BLaER1 treated with 17β-estradiol and CSF1 and Interleukin-3, amounts not matched to agents 10 nM and 100 nM (cell line): Measurements from ENCODE around the gene SLC25A17.
A peak's percentile ranks its signal among the peaks of the same experiment; 100 is the strongest.
"Not testable (repeated sequence)": the region's sequence is repeated elsewhere in the genome, so short reads cannot be mapped to it uniquely, and the experiment has no call there.

Experiments used
- H3K27ac ChIP-seq, 11 experiments: shearing (Covaris generic); formaldehyde crosslinking; 2 replicates each; pipeline ENCODE4 v1.8.1; 2022
- H3K27me3 ChIP-seq, 11 experiments: shearing (Covaris generic); formaldehyde crosslinking; 2 replicates each; pipeline ENCODE4 v1.8.1; 2022
- H3K36me3 ChIP-seq, 11 experiments: shearing (Covaris generic); formaldehyde crosslinking; 2 replicates each; pipeline ENCODE4 v1.8.1; 2022
- H3K4me1 ChIP-seq, 10 experiments: shearing (Covaris generic); formaldehyde crosslinking; 2 replicates each; pipeline ENCODE4 v1.8.1; 2022
- H3K4me2 ChIP-seq, 11 experiments: shearing (Covaris generic); formaldehyde crosslinking; 2 replicates each; pipeline ENCODE4 v1.8.1; 2022
- H3K4me3 ChIP-seq, 10 experiments: shearing (Covaris generic); formaldehyde crosslinking; 2 replicates each; pipeline ENCODE4 v1.8.1; 2022
- H3K9ac ChIP-seq, 11 experiments: shearing (Covaris generic); formaldehyde crosslinking; 2 replicates each; pipeline ENCODE4 v1.8.1; 2022
- H3K9me3 ChIP-seq, 11 experiments: shearing (Covaris generic); formaldehyde crosslinking; replicated peaks in 1 of 11; 2 replicates each; pipeline ENCODE4 v1.8.1; 2022
- H4K20me1 ChIP-seq, 11 experiments: shearing (Covaris generic); formaldehyde crosslinking; 2 replicates each; pipeline ENCODE4 v1.8.1; 2022
- Cebpa-rat ChIP-seq, 11 experiments: shearing (Covaris generic); IDR thresholded peaks; 2 replicates each; pipeline ENCODE4 v1.8.1; 2022

Gene SLC25A17

GRCh38 chr22:40782521-40782920, 36.6 kb downstream of the SLC25A17 start:
- no peak for TF ChIP-seq Cebpa-rat (IDR thresholded peaks at IDR 0.05)
- no peaks in the 10 kb centered on the region for H3K9me3 ChIP-seq

GRCh38 chr22:40781749-40782148, 37.4 kb downstream of the SLC25A17 start:
- H3K4me2 ChIP-seq, H3K27ac ChIP-seq, H3K4me1 ChIP-seq, H3K4me3 ChIP-seq, H3K9me3 ChIP-seq, H3K9ac ChIP-seq, H3K27me3 ChIP-seq, H4K20me1 ChIP-seq: not testable (repeated sequence)
- H3K36me3 ChIP-seq, result peaks cover 40 to 80% (median 62%) of the 10 kb centered on the region in 11 experiments

More at GRCh38 chr22:40782521-40782920, 36.6 kb downstream of the SLC25A17 start:
- no peaks in the 10 kb centered on the region for H3K27me3 ChIP-seq
- no peaks in the 10 kb centered on the region for H4K20me1 ChIP-seq
- no peak overlapping the region for H3K9ac ChIP-seq
- H3K4me3 ChIP-seq, result no peak overlapping the region
- H3K27ac ChIP-seq, result no peak overlapping the region
- peaks cover 40 to 80% (median 56%) of the 10 kb centered on the region in 11 experiments for H3K36me3 ChIP-seq
- no peaks in the 10 kb centered on the region for H3K4me1 ChIP-seq
- no peak overlapping the region for H3K4me2 ChIP-seq

- Histone ChIP-seq H3K4me3 (no peak overlapping the region), H3K27me3 (no peaks in the 10 kb centered on the region), H3K9ac (no peak overlapping the region), H3K27ac (no peak overlapping the region), H3K9me3 (no peaks in the 10 kb centered on the region), H3K36me3 (peaks cover 45 to 82% (median 64%) of the 10 kb centered on the region in 11 experiments), H3K4me1 (peaks cover 0 to 8% (median 3%) of the 10 kb centered on the region in 10 experiments; a peak in 12 of 20 replicates), H3K4me2 (no peak overlapping the region), H4K20me1 (no peaks in the 10 kb centered on the region)
- TF ChIP-seq Cebpa-rat (IDR thresholded peaks at IDR 0.05), result no peak
Observed at GRCh38 chr22:40769761-40770160, 49.4 kb downstream of the SLC25A17 start.

- Histone ChIP-seq H3K27me3 (no peaks in the 10 kb centered on the region), H3K4me2 (no peak overlapping the region), H3K4me3 (no peak overlapping the region), H3K27ac (no peak overlapping the region), H3K9me3 (no peaks in the 10 kb centered on the region), H3K9ac (no peak overlapping the region), H4K20me1 (no peaks in the 10 kb centered on the region), H3K4me1 (peaks cover 0 to 20% (median 8%) of the 10 kb centered on the region in 10 experiments; a peak in 12 of 20 replicates), H3K36me3 (peaks cover 33 to 66% (median 49%) of the 10 kb centered on the region in 11 experiments)
- TF ChIP-seq Cebpa-rat (IDR thresholded peaks at IDR 0.05), result no peak
Observed at GRCh38 chr22:40768206-40768605, 50.9 kb downstream of the SLC25A17 start.

GRCh38 chr22:40766956-40767355, 52.2 kb downstream of the SLC25A17 start:
- Histone ChIP-seq H3K4me1 (peaks cover 0 to 20% (median 8%) of the 10 kb centered on the region in 10 experiments; a peak in 12 of 20 replicates), H3K9me3 (no peaks in the 10 kb centered on the region), H3K4me2 (no peak overlapping the region), H3K27me3 (no peaks in the 10 kb centered on the region), H3K36me3 (peaks cover 21 to 54% (median 36%) of the 10 kb centered on the region in 11 experiments), H3K9ac (no peak overlapping the region), H3K4me3 (no peak overlapping the region), H3K27ac (no peak overlapping the region), H4K20me1 (no peaks in the 10 kb centered on the region)
- no peak for TF ChIP-seq Cebpa-rat (IDR thresholded peaks at IDR 0.05)

GRCh38 chr22:40764763-40765441, 54.2 kb downstream of the SLC25A17 start:
- Histone ChIP-seq H3K9me3 (no peaks in the 10 kb centered on the region), H3K27me3 (no peaks in the 10 kb centered on the region), H4K20me1 (no peaks in the 10 kb centered on the region), H3K4me2 (peak overlapping the region in 5 of 11 experiments; percentile 29 to 76 (median 71); a peak in 10 of 22 replicates), H3K36me3 (peaks cover 3 to 33% (median 16%) of the 10 kb centered on the region in 11 experiments; a peak in 19 of 22 replicates), H3K9ac (peak overlapping the region in 1 of 11 experiments; percentile 19; a peak in 1 of 22 replicates), H3K4me1 (peaks cover 0 to 20% (median 8%) of the 10 kb centered on the region in 10 experiments; a peak in 12 of 20 replicates), H3K4me3 (no peak overlapping the region), H3K27ac (peak overlapping the region in 4 of 11 experiments; percentile 6 to 61 (median 32); a peak in 5 of 22 replicates)
- no peak for TF ChIP-seq Cebpa-rat (IDR thresholded peaks at IDR 0.05)

- no peak overlapping the region for H3K27ac ChIP-seq
- H3K9me3 ChIP-seq, result no peaks in the 10 kb centered on the region
- 0 out of 22 replicates have a peak overlapping the region, but pooled peaks of 1 of the 11 experiments have one; percentile 18 for H3K9ac ChIP-seq
- no peaks in the 10 kb centered on the region for H3K27me3 ChIP-seq
- no peaks in the 10 kb centered on the region for H3K36me3 ChIP-seq
- H4K20me1 ChIP-seq, result no peaks in the 10 kb centered on the region
- TF ChIP-seq Cebpa-rat (IDR thresholded peaks at IDR 0.05), result no peak
- H3K4me2 ChIP-seq, result no peak overlapping the region
- no peak overlapping the region for H3K4me3 ChIP-seq
- H3K4me1 ChIP-seq, result peaks cover 0 to 8% (median 1%) of the 10 kb centered on the region in 10 experiments; a peak in 10 of 20 replicates
Observed at GRCh38 chr22:40759294-40759840, 59.8 kb downstream of the SLC25A17 start.

- not testable (repeated sequence) for H3K4me3 ChIP-seq, H3K27ac ChIP-seq, H3K4me2 ChIP-seq, H4K20me1 ChIP-seq, H3K9me3 ChIP-seq, H3K27me3 ChIP-seq, H3K4me1 ChIP-seq, H3K36me3 ChIP-seq
- H3K9ac ChIP-seq, result 0 out of 22 replicates have a peak overlapping the region, but pooled peaks of 1 of the 11 experiments have one; percentile 18
Observed at GRCh38 chr22:40758851-40759250, 60.3 kb downstream of the SLC25A17 start.

- H3K36me3 ChIP-seq, result no peaks in the 10 kb centered on the region
- H3K27me3 ChIP-seq, result no peaks in the 10 kb centered on the region
- peaks cover 0 to 7% (median 0%) of the 10 kb centered on the region in 11 experiments; a peak in 5 of 22 replicates for H3K9me3 ChIP-seq
- no peak overlapping the region for H3K27ac ChIP-seq
- H3K4me1 ChIP-seq, result 0 out of 20 replicates have a peak, but pooled peaks cover 0 to 3% (median 0%) of the 10 kb centered on the region in 10 experiments
- H3K4me2 ChIP-seq, result no peak overlapping the region
- no peak overlapping the region for H3K4me3 ChIP-seq
- no peak overlapping the region for H3K9ac ChIP-seq
- no peak for TF ChIP-seq Cebpa-rat (IDR thresholded peaks at IDR 0.05)
- H4K20me1 ChIP-seq, result no peaks in the 10 kb centered on the region
Observed at GRCh38 chr22:40758390-40758789, 60.8 kb downstream of the SLC25A17 start.
